ENCODE measurements around the gene ADAMTS13.
A peak's percentile ranks its signal among the peaks of the same experiment; 100 is the strongest.

ADAMTS13 gene

GRCh38 chr9:133474853-133475252 is 52.7 kb downstream of the ADAMTS13 start:
- no peak for DNase-seq

DNA sequence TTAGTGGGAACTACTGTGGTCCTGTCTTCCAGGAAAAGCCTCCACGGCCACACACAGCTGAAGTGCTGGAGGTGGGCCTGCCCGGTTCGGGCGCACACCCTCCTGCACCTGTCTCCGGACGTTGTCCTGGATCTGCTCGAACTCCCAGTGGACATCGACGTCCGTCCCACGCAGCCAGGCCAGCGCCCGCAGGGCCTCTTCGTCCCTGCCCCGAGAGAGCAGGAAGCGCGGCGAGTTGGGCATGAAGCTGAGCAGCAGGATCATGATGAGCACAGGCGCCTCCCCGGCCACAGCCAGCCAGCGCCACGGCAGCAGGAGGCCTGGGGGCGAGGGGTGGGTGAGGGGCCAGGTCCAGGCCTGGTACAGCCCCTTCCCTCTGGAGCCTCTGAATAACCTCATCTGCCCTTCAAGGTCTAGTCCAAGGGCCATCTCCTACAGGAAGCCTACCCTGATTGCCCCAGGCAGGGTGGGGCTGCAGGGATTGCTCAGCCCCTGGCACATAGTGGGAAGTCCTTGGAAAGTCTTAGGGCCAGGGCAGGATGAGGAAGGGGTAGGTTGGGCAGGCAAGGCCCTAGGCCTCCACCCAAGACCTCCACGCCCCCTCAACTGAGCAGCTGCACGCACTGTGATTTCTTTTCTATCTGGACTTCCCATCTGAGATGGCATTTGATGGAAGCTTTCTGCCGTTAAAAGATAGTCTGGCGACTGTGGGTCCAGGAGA is 53.3 kb downstream of the ADAMTS13 start:
- DNase-seq: no peak

GRCh38 chr9:133476036-133476931 is 54.1 kb downstream of the ADAMTS13 start:
- DNase-seq: no peak

DNA sequence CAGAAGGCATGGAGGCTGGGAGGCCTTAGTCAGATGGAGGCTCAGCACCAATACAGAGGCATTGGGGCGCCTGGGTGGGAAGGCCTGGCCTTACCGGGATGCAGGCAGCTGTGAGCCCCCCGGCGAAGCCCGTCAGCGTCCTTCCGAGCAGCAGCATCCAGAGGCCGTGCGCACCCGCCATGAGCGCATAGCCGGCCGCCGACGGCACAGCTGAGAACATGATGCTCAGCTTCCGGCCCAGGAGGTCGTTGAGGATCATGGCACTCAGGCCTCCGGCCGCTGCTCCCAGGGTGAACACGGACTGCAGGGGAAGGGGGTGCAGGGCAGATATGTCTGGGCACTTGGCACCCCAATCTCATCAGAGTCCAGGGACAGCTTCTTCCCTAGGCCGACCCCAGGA is 54.8 kb downstream of the ADAMTS13 start:
- no peak for DNase-seq

- DNase-seq: no peak
These were observed 55.3 kb downstream of the ADAMTS13 start for GRCh38 chr9:133477461-133477860.

- DNase-seq: no peak
These were observed 56.1 kb downstream of the ADAMTS13 start for GRCh38 chr9:133477992-133478850.

- DNase-seq: peak; percentile 77
These were observed 56.9 kb downstream of the ADAMTS13 start, which contains the start of gene SLC2A6 for GRCh38 chr9:133478851-133479711. Gene SLC2A6, minus strand, starts transcription at chr9:133479099. Its CDS starts 40 bp downstream, at chr9:133479059.

GRCh38 chr9:133483611-133484010 is 61.4 kb downstream of the ADAMTS13 start:
- no peak for DNase-seq

DNA sequence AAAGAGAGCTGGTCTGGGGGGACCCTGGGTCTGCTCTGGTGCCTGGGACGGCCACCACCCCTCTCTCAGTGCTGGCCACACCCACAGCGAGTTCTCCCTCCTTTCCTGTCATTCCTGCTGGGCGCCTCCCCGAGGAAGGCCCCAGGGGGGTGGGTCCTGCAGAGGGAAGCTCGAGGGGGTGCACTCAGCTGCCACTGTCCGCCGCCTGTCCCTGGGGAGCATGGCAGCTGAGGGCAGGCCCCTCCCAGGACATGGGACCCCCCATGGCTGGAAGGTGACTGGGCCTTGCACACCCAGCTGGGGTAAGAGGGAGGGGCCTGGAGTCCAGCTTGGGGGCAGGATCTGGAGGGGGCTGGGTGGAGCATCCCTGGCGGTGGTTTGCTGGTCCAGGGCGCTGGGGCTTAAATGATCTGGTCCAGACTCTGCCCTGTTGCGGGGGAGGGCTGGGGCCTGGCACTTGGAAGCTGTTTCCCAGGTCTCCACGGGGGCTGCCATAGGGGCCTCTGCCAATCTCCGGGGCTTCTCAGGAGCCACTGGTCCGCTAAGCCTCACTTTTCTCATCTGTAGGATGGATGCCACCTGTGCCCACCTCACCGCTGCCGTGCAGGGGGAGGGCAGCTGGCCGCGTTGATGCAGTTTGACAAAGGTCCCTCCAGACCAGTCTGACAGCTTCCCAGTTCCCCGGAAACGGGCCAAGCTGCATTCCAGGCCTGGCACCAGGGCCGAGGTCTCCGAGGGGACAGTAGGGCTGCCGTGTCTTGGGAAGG is 62.7 kb downstream of the ADAMTS13 start:
- DNase-seq: no peak

GRCh38 chr9:133485531-133486260 is 63.5 kb downstream of the ADAMTS13 start:
- DNase-seq: no peak

- no peak for DNase-seq
These were observed 65.2 kb downstream of the ADAMTS13 start for GRCh38 chr9:133487331-133487725.

- DNase-seq: no peak
These were observed 66.6 kb downstream of the ADAMTS13 start for GRCh38 chr9:133488686-133489252.

GRCh38 chr9:133489253-133490190 is 67.4 kb downstream of the ADAMTS13 start:
- no peak for DNase-seq

- no peak for DNase-seq
These were observed 68.1 kb downstream of the ADAMTS13 start for GRCh38 chr9:133490201-133490681.

- no peak for DNase-seq
These were observed 68.9 kb downstream of the ADAMTS13 start for GRCh38 chr9:133490865-133491655.

DNA sequence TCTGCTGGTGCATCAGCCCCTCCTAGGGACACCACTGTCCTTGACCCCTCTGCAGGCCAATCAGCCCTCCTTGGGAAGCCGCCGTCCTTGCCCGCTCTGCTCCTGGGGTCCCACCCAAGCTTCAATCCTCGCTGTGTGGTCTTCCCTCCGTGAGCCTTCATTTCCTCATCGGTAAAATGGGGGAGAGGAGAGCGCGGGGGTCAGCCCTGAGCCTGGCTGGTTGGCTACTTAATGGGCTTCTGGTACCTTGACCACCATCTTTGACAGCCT is 69.4 kb downstream of the ADAMTS13 start:
- DNase-seq: no peak

- DNase-seq: no peak
These were observed 70.2 kb downstream of the ADAMTS13 start for GRCh38 chr9:133492061-133493021.

Data from COR-L47 (cell line).